OCI-LY1 (cell line): Measurements from ENCODE around the gene ACAA2.
A peak's percentile ranks its signal among the peaks of the same experiment; 100 is the strongest.

Source experiments
- H2AFZ ChIP-seq: fragments of 200-600 bp; sonication (generic), shearing (Covaris generic); 2 replicates; pipeline ENCODE4 v1.6.0; 2014; ENCODE audit warnings: antibody characterized with exemption, mild to moderate bottlenecking, low read length
- H3F3A ChIP-seq: fragments of 200-600 bp; sonication (generic), shearing (Covaris generic); 2 replicates; pipeline ENCODE4 v1.6.0; 2014; ENCODE audit warnings: mild to moderate bottlenecking, antibody characterized with exemption, low read length, moderate library complexity; ENCODE audit not compliant: insufficient read depth
- H3K27ac ChIP-seq: fragments of 200-600 bp; sonication (generic); 2 replicates; pipeline ENCODE4 v1.5.1; 2014; ENCODE audit warnings: low read length, mixed run types, mild to moderate bottlenecking, low read depth; ENCODE audit not compliant: poor library complexity, severe bottlenecking
- H3K27me3 ChIP-seq: fragments of 200-600 bp; sonication (generic); 2 replicates; pipeline ENCODE4 v1.6.0; 2014; ENCODE audit warnings: antibody characterized with exemption, mild to moderate bottlenecking, low read length, moderate library complexity; ENCODE audit not compliant: insufficient read depth
- H3K36me3 ChIP-seq: fragments of 200-600 bp; sonication (generic); 2 replicates; pipeline ENCODE4 v1.6.1; 2014; ENCODE audit warnings: mild to moderate bottlenecking, antibody characterized with exemption, low read length, moderate library complexity, mixed read lengths; ENCODE audit not compliant: insufficient read depth
- H3K4me1 ChIP-seq: fragments of 200-600 bp; sonication (generic); 2 replicates; pipeline ENCODE4 v1.5.1; 2014; ENCODE audit warnings: mild to moderate bottlenecking, low read length, moderate library complexity; ENCODE audit not compliant: insufficient read depth, severe bottlenecking
- H3K4me2 ChIP-seq: fragments of 200-600 bp; sonication (generic), shearing (Covaris generic); 2 replicates; pipeline ENCODE4 v1.6.1; 2014; ENCODE audit warnings: low read length
- H3K4me3 ChIP-seq: fragments of 200-600 bp; sonication (generic); 2 replicates; pipeline ENCODE4 v1.5.1; 2014; ENCODE audit warnings: low read length, low read depth, mild to moderate bottlenecking, mixed read lengths; ENCODE audit not compliant: poor library complexity, severe bottlenecking
- H3K79me2 ChIP-seq: fragments of 200-600 bp; shearing (Covaris generic); 2 replicates; pipeline ENCODE4 v1.6.1; 2016; ENCODE audit warnings: mixed run types, low read length, mixed read lengths; ENCODE audit not compliant: insufficient read depth
- H3K9ac ChIP-seq: fragments of 200-600 bp; sonication (generic), shearing (Covaris generic); 2 replicates; pipeline ENCODE4 v1.6.1; 2014; ENCODE audit warnings: mild to moderate bottlenecking, low read length, mixed read lengths
- H3K9me2 ChIP-seq: fragments of 200-600 bp; sonication (generic), shearing (Covaris generic); 2 replicates; pipeline ENCODE4 v1.6.1; 2014; ENCODE audit warnings: low read depth, mild to moderate bottlenecking, low read length, mixed read lengths
- H3K9me3 ChIP-seq: fragments of 200-600 bp; shearing (Covaris generic); 2 replicates; pipeline ENCODE4 v1.6.1; 2014; ENCODE audit warnings: low read length, mixed read lengths
- H4K20me1 ChIP-seq: fragments of 200-600 bp; sonication (generic), shearing (Covaris generic); 2 replicates; pipeline ENCODE4 v1.6.0; 2016; ENCODE audit warnings: mild to moderate bottlenecking, low read length; ENCODE audit not compliant: insufficient read depth
- CTCF ChIP-seq: fragments of 200-600 bp; sonication (generic), shearing (Covaris generic); IDR thresholded peaks from 2 replicates; pipeline ENCODE4 v1.5.1; 2017; ENCODE audit warnings: mild to moderate bottlenecking, antibody characterized with exemption, low read length, moderate library complexity, mixed read lengths
- EZH2 ChIP-seq: fragments of 200-600 bp; sonication (generic), shearing (Covaris generic); IDR thresholded peaks from 2 replicates; pipeline ENCODE4 v1.8.0; 2017; ENCODE audit warnings: borderline replicate concordance, mixed run types, mild to moderate bottlenecking, antibody characterized with exemption, low read length, moderate library complexity, mixed read lengths

ACAA2 gene

GRCh38 chr18:49813319-49814146, at the start of gene ACAA2:
Gene ACAA2 (minus strand): TSS chr18:49813533. CDS start chr18:49813484, 49 bp downstream.
- Histone ChIP-seq H3K27me3 (no peaks in the 10 kb centered on the region), H3K4me2 (peak within 1 kb of the TSS; percentile 85), H3F3A (no peaks in the 10 kb centered on the region), H3K27ac (peak within 1 kb of the TSS; percentile 75), H3K9me2 (no peaks in the 10 kb centered on the region), H3K9me3 (no peaks in the 10 kb centered on the region), H3K4me3 (peak within 1 kb of the TSS; percentile 96), H3K9ac (peak within 1 kb of the TSS; percentile 96), H4K20me1 (no peaks in the 10 kb centered on the region), H3K36me3 (peaks cover 6% of the 10 kb centered on the region; the same call in 1 of the 2 replicates), H3K4me1 (peaks cover 22% of the 10 kb centered on the region), H2AFZ (peak within 1 kb of the TSS; percentile 57), H3K79me2 (peaks cover 37% of the 10 kb centered on the region)
- TF ChIP-seq EZH2 (no peak), CTCF (no peak)

GRCh38 chr18:49862656-49863385, 49.5 kb upstream of the ACAA2 start:
- no peak overlapping the region for H3K4me2 ChIP-seq
- no peaks in the 10 kb centered on the region for H4K20me1 ChIP-seq

GRCh38 chr18:49861659-49862058, 48.3 kb upstream of the ACAA2 start:
- Histone ChIP-seq H3F3A (no peaks in the 10 kb centered on the region), H3K79me2 (no peaks in the 10 kb centered on the region), H3K9me2 (no peaks in the 10 kb centered on the region), H3K4me3 (no peak overlapping the region), H3K4me2 (no peak overlapping the region), H3K9ac (no peak overlapping the region), H3K9me3 (no peaks in the 10 kb centered on the region), H2AFZ (no peak overlapping the region), H3K27me3 (no peaks in the 10 kb centered on the region), H3K4me1 (no peaks in the 10 kb centered on the region), H4K20me1 (no peaks in the 10 kb centered on the region), H3K27ac (no peak overlapping the region), H3K36me3 (no peaks in the 10 kb centered on the region)
- TF ChIP-seq EZH2 (no peak), CTCF (peak; percentile 62)

More at GRCh38 chr18:49862656-49863385, 49.5 kb upstream of the ACAA2 start:
- H3K4me3 ChIP-seq: no peak overlapping the region
- H3K9me2 ChIP-seq: no peaks in the 10 kb centered on the region
- H2AFZ ChIP-seq: no peak overlapping the region
- H3K79me2 ChIP-seq: no peaks in the 10 kb centered on the region
- H3F3A ChIP-seq: no peaks in the 10 kb centered on the region
- TF ChIP-seq CTCF (no peak), EZH2 (no peak)
- H3K4me1 ChIP-seq: no peaks in the 10 kb centered on the region
- H3K9me3 ChIP-seq: no peaks in the 10 kb centered on the region
- H3K27me3 ChIP-seq: no peaks in the 10 kb centered on the region
- H3K36me3 ChIP-seq: no peaks in the 10 kb centered on the region
- no peak overlapping the region for H3K27ac ChIP-seq
- H3K9ac ChIP-seq: no peak overlapping the region
